ENCODE measurements around the gene AFF2.

The AFF2 gene

GRCh38 chrX:148695255-148695654, 194.8 kb downstream of the AFF2 start:
- no peak overlapping the region for H3K23ac ChIP-seq (ENCODE audit: low read depth, low read length, poor library complexity)
- H3K14ac ChIP-seq (ENCODE audit: low read length) = no peak overlapping the region
- no peak overlapping the region for H3K4me2 ChIP-seq (ENCODE audit: insufficient read depth, low read length, poor library complexity, severe bottlenecking)
- no peak overlapping the region for H2AFZ ChIP-seq (ENCODE audit: low read length)
- no peak overlapping the region for H3K27ac ChIP-seq (replicated peaks; ENCODE audit: low read length)
- WGBS, 2 donors (ENCODE audit: extremely low coverage in 2 of 2, insufficient read length in 2 of 2, insufficient replicate concordance in 1 of 2) = no CpG with 5 or more reads among the region's 3 CpGs
- no peak overlapping the region for H2BK15ac ChIP-seq (ENCODE audit: low read length)
- H2BK12ac ChIP-seq (ENCODE audit: low read length) = no peak overlapping the region
- no peak overlapping the region for H4K91ac ChIP-seq (ENCODE audit: low read depth, low read length, poor library complexity)
- H2AK5ac ChIP-seq (ENCODE audit: low read depth, low read length) = no peak overlapping the region
- H3K4ac ChIP-seq (ENCODE audit: low read length) = no peak overlapping the region
- no peak for DNase-seq (ENCODE audit: low spot score)
- no peaks in the 10 kb centered on the region for H3K4me1 ChIP-seq (ENCODE audit: control insufficient read depth in 2 of 2, insufficient read depth in 1 of 2, low read depth in 1 of 2, low read length in 2 of 2)
- H3K9ac ChIP-seq (ENCODE audit: low read depth, low read length, poor library complexity) = no peak overlapping the region
- H2BK5ac ChIP-seq (ENCODE audit: low read length) = no peak overlapping the region
- no peaks in the 10 kb centered on the region for H3K36me3 ChIP-seq (replicated peaks in 1 of 2; ENCODE audit: control insufficient read depth in 2 of 2, insufficient read depth in 2 of 2, low read length in 2 of 2)
- H3K4me3 ChIP-seq (ENCODE audit: low read length in 2 of 2) = no peak overlapping the region
- H4K8ac ChIP-seq (ENCODE audit: low read depth, low read length) = no peak overlapping the region
- H3K27me3 ChIP-seq (ENCODE audit: control insufficient read depth in 3 of 3, insufficient read depth in 3 of 3, low read depth in 1 of 3, low read length in 3 of 3) = no peaks in the 10 kb centered on the region
- no peak overlapping the region for H3K18ac ChIP-seq (ENCODE audit: low read length)
- H3K79me1 ChIP-seq (ENCODE audit: low read depth, low read length) = no peaks in the 10 kb centered on the region
- H3K9me3 ChIP-seq (replicated peaks in 1 of 2; ENCODE audit: control insufficient read depth in 2 of 2, insufficient read depth in 1 of 2, low read depth in 1 of 2, low read length in 2 of 2) = no peaks in the 10 kb centered on the region
- H2BK120ac ChIP-seq (ENCODE audit: low read depth, low read length) = no peak overlapping the region

- no peak overlapping the region for H3K4me2 ChIP-seq (ENCODE audit: insufficient read depth, low read length, poor library complexity, severe bottlenecking)
- H3K9me3 ChIP-seq (replicated peaks in 1 of 2; ENCODE audit: control insufficient read depth in 2 of 2, insufficient read depth in 1 of 2, low read depth in 1 of 2, low read length in 2 of 2) = no peaks in the 10 kb centered on the region
- H3K14ac ChIP-seq (ENCODE audit: low read length) = no peak overlapping the region
- DNase-seq (ENCODE audit: low spot score) = no peak
- H3K79me1 ChIP-seq (ENCODE audit: low read depth, low read length) = no peaks in the 10 kb centered on the region
- H3K18ac ChIP-seq (ENCODE audit: low read length) = no peak overlapping the region
- H2BK120ac ChIP-seq (ENCODE audit: low read depth, low read length) = no peak overlapping the region
- no peak overlapping the region for H3K4me3 ChIP-seq (ENCODE audit: low read length in 2 of 2)
- H3K36me3 ChIP-seq (replicated peaks in 1 of 2; ENCODE audit: control insufficient read depth in 2 of 2, insufficient read depth in 2 of 2, low read length in 2 of 2) = no peaks in the 10 kb centered on the region
- no peak overlapping the region for H3K4ac ChIP-seq (ENCODE audit: low read length)
- H4K8ac ChIP-seq (ENCODE audit: low read depth, low read length) = no peak overlapping the region
- H3K23ac ChIP-seq (ENCODE audit: low read depth, low read length, poor library complexity) = no peak overlapping the region
- no CpG with 5 or more reads among the region's 3 CpGs for WGBS, 2 donors (ENCODE audit: extremely low coverage in 2 of 2, insufficient read length in 2 of 2, insufficient replicate concordance in 1 of 2)
- no peak overlapping the region for H2AFZ ChIP-seq (ENCODE audit: low read length)
- H2BK15ac ChIP-seq (ENCODE audit: low read length) = no peak overlapping the region
- no peak overlapping the region for H3K27ac ChIP-seq (replicated peaks; ENCODE audit: low read length)
- no peak overlapping the region for H2BK5ac ChIP-seq (ENCODE audit: low read length)
- H3K27me3 ChIP-seq (ENCODE audit: control insufficient read depth in 3 of 3, insufficient read depth in 3 of 3, low read depth in 1 of 3, low read length in 3 of 3) = no peaks in the 10 kb centered on the region
- H2BK12ac ChIP-seq (ENCODE audit: low read length) = no peak overlapping the region
- H3K4me1 ChIP-seq (ENCODE audit: control insufficient read depth in 2 of 2, insufficient read depth in 1 of 2, low read depth in 1 of 2, low read length in 2 of 2) = no peaks in the 10 kb centered on the region
- no peak overlapping the region for H3K9ac ChIP-seq (ENCODE audit: low read depth, low read length, poor library complexity)
- H4K91ac ChIP-seq (ENCODE audit: low read depth, low read length, poor library complexity) = no peak overlapping the region
- no peak overlapping the region for H2AK5ac ChIP-seq (ENCODE audit: low read depth, low read length)
Observed at GRCh38 chrX:148698221-148698620, 197.8 kb downstream of the AFF2 start.

GRCh38 chrX:148700021-148700420, 199.6 kb downstream of the AFF2 start:
- Histone ChIP-seq H3K4me1 (ENCODE audit: control insufficient read depth in 2 of 2, insufficient read depth in 1 of 2, low read depth in 1 of 2, low read length in 2 of 2) (no peaks in the 10 kb centered on the region), H2BK120ac (ENCODE audit: low read depth, low read length) (no peak overlapping the region), H3K27me3 (ENCODE audit: control insufficient read depth in 3 of 3, insufficient read depth in 3 of 3, low read depth in 1 of 3, low read length in 3 of 3) (no peaks in the 10 kb centered on the region), H3K4me2 (ENCODE audit: insufficient read depth, low read length, poor library complexity, severe bottlenecking) (no peak overlapping the region), H2BK12ac (ENCODE audit: low read length) (no peak overlapping the region), H2AK5ac (ENCODE audit: low read depth, low read length) (no peak overlapping the region), H3K9ac (ENCODE audit: low read depth, low read length, poor library complexity) (no peak overlapping the region), H4K8ac (ENCODE audit: low read depth, low read length) (no peak overlapping the region), H3K18ac (ENCODE audit: low read length) (no peak overlapping the region), H2BK15ac (ENCODE audit: low read length) (no peak overlapping the region), H2AFZ (ENCODE audit: low read length) (no peak overlapping the region), H3K4me3 (ENCODE audit: low read length in 2 of 2) (no peak overlapping the region), H3K4ac (ENCODE audit: low read length) (no peak overlapping the region), H4K91ac (ENCODE audit: low read depth, low read length, poor library complexity) (no peak overlapping the region), H3K27ac (replicated peaks; ENCODE audit: low read length) (no peak overlapping the region), H2BK5ac (ENCODE audit: low read length) (no peak overlapping the region), H3K9me3 (replicated peaks in 1 of 2; ENCODE audit: control insufficient read depth in 2 of 2, insufficient read depth in 1 of 2, low read depth in 1 of 2, low read length in 2 of 2) (no peaks in the 10 kb centered on the region), H3K79me1 (ENCODE audit: low read depth, low read length) (no peaks in the 10 kb centered on the region), H3K23ac (ENCODE audit: low read depth, low read length, poor library complexity) (no peak overlapping the region), H3K14ac (ENCODE audit: low read length) (no peak overlapping the region), H3K36me3 (replicated peaks in 1 of 2; ENCODE audit: control insufficient read depth in 2 of 2, insufficient read depth in 2 of 2, low read length in 2 of 2) (no peaks in the 10 kb centered on the region)
- WGBS, 2 donors (ENCODE audit: extremely low coverage in 2 of 2, insufficient read length in 2 of 2, insufficient replicate concordance in 1 of 2) = no CpG with 5 or more reads among the region's 2 CpGs
- no peak for DNase-seq (ENCODE audit: low spot score)

- no peak overlapping the region for H2BK15ac ChIP-seq (ENCODE audit: low read length)
- H2BK5ac ChIP-seq (ENCODE audit: low read length) = no peak overlapping the region
- no peak overlapping the region for H3K4me2 ChIP-seq (ENCODE audit: insufficient read depth, low read length, poor library complexity, severe bottlenecking)
- no peak overlapping the region for H2BK120ac ChIP-seq (ENCODE audit: low read depth, low read length)
- DNase-seq (ENCODE audit: low spot score) = no peak
- no peak overlapping the region for H3K4me3 ChIP-seq (ENCODE audit: low read length in 2 of 2)
- H2AFZ ChIP-seq (ENCODE audit: low read length) = no peak overlapping the region
- no peak overlapping the region for H3K9ac ChIP-seq (ENCODE audit: low read depth, low read length, poor library complexity)
- no peak overlapping the region for H3K4ac ChIP-seq (ENCODE audit: low read length)
- no peaks in the 10 kb centered on the region for H3K4me1 ChIP-seq (ENCODE audit: control insufficient read depth in 2 of 2, insufficient read depth in 1 of 2, low read depth in 1 of 2, low read length in 2 of 2)
- no peak overlapping the region for H4K91ac ChIP-seq (ENCODE audit: low read depth, low read length, poor library complexity)
- no peaks in the 10 kb centered on the region for H3K27me3 ChIP-seq (ENCODE audit: control insufficient read depth in 3 of 3, insufficient read depth in 3 of 3, low read depth in 1 of 3, low read length in 3 of 3)
- no peak overlapping the region for H3K27ac ChIP-seq (replicated peaks; ENCODE audit: low read length)
- H3K18ac ChIP-seq (ENCODE audit: low read length) = no peak overlapping the region
- H2BK12ac ChIP-seq (ENCODE audit: low read length) = no peak overlapping the region
- no peak overlapping the region for H3K14ac ChIP-seq (ENCODE audit: low read length)
- H3K79me1 ChIP-seq (ENCODE audit: low read depth, low read length) = no peaks in the 10 kb centered on the region
- H2AK5ac ChIP-seq (ENCODE audit: low read depth, low read length) = no peak overlapping the region
- no peak overlapping the region for H3K23ac ChIP-seq (ENCODE audit: low read depth, low read length, poor library complexity)
- H4K8ac ChIP-seq (ENCODE audit: low read depth, low read length) = no peak overlapping the region
- H3K9me3 ChIP-seq (replicated peaks in 1 of 2; ENCODE audit: control insufficient read depth in 2 of 2, insufficient read depth in 1 of 2, low read depth in 1 of 2, low read length in 2 of 2) = no peaks in the 10 kb centered on the region
- no peaks in the 10 kb centered on the region for H3K36me3 ChIP-seq (replicated peaks in 1 of 2; ENCODE audit: control insufficient read depth in 2 of 2, insufficient read depth in 2 of 2, low read length in 2 of 2)
Observed at GRCh38 chrX:148713981-148714380, 213.6 kb downstream of the AFF2 start.

Data from neuronal stem cell (in vitro differentiated cells).